H1 (cell line): ENCODE results near the gene SLC7A6OS. TPM values are rescaled to one million over a fixed set of nuclear protein-coding genes. Genes with fewer than 3 reads are reported as not detected.

Experiments used
- CTCF ChIA-PET: fragments of 300-600 bp; sonication (Branson Sonifier 250); formaldehyde crosslinking; loops from one replicate; lab custom pipeline; 2021; ENCODE audit not compliant: partially characterized antibody; lab: Charles Lee
- POLR2A ChIA-PET: fragments of 300-600 bp; sonication (Branson Sonifier 250); formaldehyde crosslinking; loops from one replicate; lab custom pipeline; 2021; ENCODE audit warnings: inconsistent platforms; ENCODE audit not compliant: partially characterized antibody; lab: Charles Lee
- DNase-seq, 2 experiments: peaks; one replicate each; pipeline versions ENCODE4 v3.0.0 to v3.0.0-alpha.2; 2010 to 2022; ENCODE audit warnings: low spot score in 2 of 2, low read depth in 1 of 2, mixed read lengths in 1 of 2
- FAIRE-seq: peaks from 2 replicates; lab custom pipeline; 2011; peaks lifted over from hg19 to GRCh38; lab: Jason Lieb, UNC
- H2AFZ ChIP-seq: 2 replicates; pipeline ENCODE4 v1.8.1; 2012; ENCODE audit warnings: low read length, inconsistent platforms
- H2AK5ac ChIP-seq: 2 replicates; pipeline ENCODE4 v1.6.1; 2013; ENCODE audit warnings: low read depth, low read length
- H2BK120ac ChIP-seq: replicated peaks from 2 replicates; pipeline ENCODE3; 2013; ENCODE audit warnings: low read depth, low read length, inconsistent platforms
- H2BK12ac ChIP-seq: 2 replicates; pipeline ENCODE4 v1.6.1; 2013; ENCODE audit warnings: low read depth, low read length
- H2BK15ac ChIP-seq: 2 replicates; pipeline ENCODE4 v1.6.1; 2013; ENCODE audit warnings: low read length
- H2BK20ac ChIP-seq: 2 replicates; pipeline ENCODE4 v1.6.1; 2013; ENCODE audit warnings: low read length
- H2BK5ac ChIP-seq: 2 replicates; pipeline ENCODE4 v1.6.1; 2013; ENCODE audit warnings: low read depth, low read length
- H3K14ac ChIP-seq: 2 replicates; pipeline ENCODE4 v1.6.1; 2013; ENCODE audit warnings: inconsistent platforms; ENCODE audit not compliant: insufficient read length
- H3K18ac ChIP-seq: 2 replicates; pipeline ENCODE4 v1.6.1; 2013; ENCODE audit warnings: low read length; ENCODE audit errors: extremely low read depth
- H3K23ac ChIP-seq: 2 replicates; pipeline ENCODE4 v1.6.1; 2013; ENCODE audit warnings: inconsistent platforms; ENCODE audit not compliant: insufficient read length
- H3K23me2 ChIP-seq: 2 replicates; pipeline ENCODE4 v1.6.1; 2013; ENCODE audit warnings: low read depth, low read length
- H3K27ac ChIP-seq: 2 replicates; pipeline ENCODE4 v1.6.1; 2011; ENCODE audit warnings: low read depth, low read length, inconsistent platforms
- H3K27me3 ChIP-seq, 4 experiments: replicated peaks in 1 of 4; 1 replicate in 1 of 4; 2 replicates in 3 of 4; pipeline versions ENCODE4 v1.6.1 to v1.8.1; 2011 to 2013; ENCODE audit warnings: low read length in 3 of 4, mild to moderate bottlenecking in 3 of 4, inconsistent platforms in 2 of 4, mixed read lengths in 2 of 4, moderate library complexity in 1 of 4; ENCODE audit not compliant: control insufficient read depth in 3 of 4, insufficient read depth in 3 of 4; ENCODE audit errors: extremely low read depth in 1 of 4
- H3K36me3 ChIP-seq, 4 experiments: 2 replicates each; pipeline versions ENCODE4 v1.6.1 to v1.8.1; 2011 to 2013; ENCODE audit warnings: mild to moderate bottlenecking in 4 of 4, low read length in 3 of 4, moderate library complexity in 2 of 4, control low read depth in 1 of 4, inconsistent platforms in 1 of 4; ENCODE audit not compliant: insufficient read depth in 4 of 4, control insufficient read depth in 2 of 4
- H3K4ac ChIP-seq: replicated peaks from 2 replicates; pipeline ENCODE3; 2013; ENCODE audit warnings: low read length, low read depth, mixed read lengths, inconsistent platforms; ENCODE audit not compliant: insufficient read length
- H3K4me1 ChIP-seq, 4 experiments: replicated peaks in 1 of 4; 1 replicate in 1 of 4; 2 replicates in 3 of 4; pipeline versions ENCODE4 v1.6.1 to v1.8.1; 2011 to 2013; ENCODE audit warnings: low read length in 3 of 4, inconsistent platforms in 2 of 4, mixed read lengths in 1 of 4; ENCODE audit not compliant: insufficient read depth in 4 of 4, control insufficient read depth in 3 of 4
- H3K4me2 ChIP-seq, 2 experiments: 2 replicates each; pipeline versions ENCODE4 v1.6.1 to v1.8.1; 2011 to 2013; ENCODE audit warnings: low read depth in 2 of 2, low read length in 2 of 2, control low read depth in 1 of 2, inconsistent platforms in 1 of 2, mild to moderate bottlenecking in 1 of 2; ENCODE audit not compliant: insufficient read depth in 1 of 2
- H3K4me3 ChIP-seq, 4 experiments: fragments of 200-600, 300-600 bp in 1 of 4; sonication (generic), shearing (Covaris generic), sonication (Bioruptor Twin) in 1 of 4; 2 replicates each; pipeline versions ENCODE4 v1.5.1 to v1.8.1; 2011 to 2016; ENCODE audit warnings: low read length in 4 of 4, low read depth in 3 of 4, control low read depth in 2 of 4, inconsistent platforms in 2 of 4, mild to moderate bottlenecking in 2 of 4, mixed read lengths in 1 of 4, moderate library complexity in 1 of 4; ENCODE audit not compliant: insufficient read depth in 2 of 4; ENCODE audit errors: extremely low read depth in 1 of 4
- H3K56ac ChIP-seq: replicated peaks from 2 replicates; pipeline ENCODE3; 2013; ENCODE audit warnings: low read depth, mild to moderate bottlenecking, mixed read lengths, low read length, inconsistent platforms; ENCODE audit not compliant: insufficient read length
- H3K79me1 ChIP-seq: 2 replicates; pipeline ENCODE4 v1.6.1; 2013; ENCODE audit warnings: low read depth, low read length, control low read depth
- H3K79me2 ChIP-seq, 2 experiments: 2 replicates each; pipeline versions ENCODE4 v1.6.1 to v1.8.1; 2012 to 2013; ENCODE audit warnings: low read length in 2 of 2, mild to moderate bottlenecking in 2 of 2, inconsistent platforms in 1 of 2; ENCODE audit not compliant: insufficient read depth in 2 of 2, control insufficient read depth in 1 of 2
- H3K9ac ChIP-seq, 4 experiments: replicated peaks in 1 of 4; 1 replicate in 1 of 4; 2 replicates in 3 of 4; pipeline versions ENCODE4 v1.6.1 to v1.8.1; 2011 to 2013; ENCODE audit warnings: low read depth in 3 of 4, low read length in 3 of 4, control low read depth in 2 of 4, mild to moderate bottlenecking in 2 of 4, moderate library complexity in 2 of 4, inconsistent platforms in 1 of 4; ENCODE audit errors: extremely low read depth in 1 of 4
- H3K9me3 ChIP-seq, 2 experiments: 2 replicates each; pipeline versions ENCODE4 v1.6.1 to v1.8.1; 2012 to 2013; ENCODE audit warnings: mild to moderate bottlenecking in 2 of 2, moderate library complexity in 2 of 2, control low read depth in 1 of 2, inconsistent platforms in 1 of 2, low read depth in 1 of 2, low read length in 1 of 2, mixed read lengths in 1 of 2; ENCODE audit not compliant: insufficient read depth in 2 of 2
- H4K20me1 ChIP-seq, 2 experiments: replicated peaks in 1 of 2; 2 replicates each; pipeline versions ENCODE3 to v1.8.1; 2011 to 2013; ENCODE audit warnings: inconsistent platforms in 2 of 2, low read length in 2 of 2, mild to moderate bottlenecking in 1 of 2; ENCODE audit not compliant: insufficient read depth in 2 of 2, control insufficient read depth in 1 of 2
- H4K5ac ChIP-seq: 2 replicates; pipeline ENCODE4 v1.6.1; 2013; ENCODE audit warnings: low read length, low read depth, mixed read lengths, inconsistent platforms; ENCODE audit not compliant: insufficient read length
- H4K8ac ChIP-seq: 2 replicates; pipeline ENCODE4 v1.8.0; 2013; ENCODE audit warnings: mild to moderate bottlenecking, moderate library complexity, low read length, inconsistent platforms; ENCODE audit not compliant: insufficient read depth; ENCODE audit errors: extremely low read depth
- H4K91ac ChIP-seq: replicated peaks from 2 replicates; pipeline ENCODE3; 2013; ENCODE audit warnings: low read length, mixed read lengths, inconsistent platforms; ENCODE audit not compliant: insufficient read length
- CBX5 ChIP-seq: fragments of 300-800, 300-1000 bp; sonication (generic); IDR thresholded peaks from 2 replicates; pipeline ENCODE4 v1.7.1; 2016; ENCODE audit warnings: antibody characterized with exemption, low read length, low read depth
- CHD2 ChIP-seq: IDR thresholded peaks from 2 replicates; pipeline ENCODE4 v1.6.1; 2012; ENCODE audit warnings: low read length, improper control_type of control experiment
- GABPA ChIP-seq: IDR thresholded peaks from 2 replicates; pipeline ENCODE4 v1.6.1; 2011; ENCODE audit warnings: mild to moderate bottlenecking, low read length, moderate library complexity, borderline replicate concordance; ENCODE audit not compliant: insufficient read depth
- GTF2F1 ChIP-seq: IDR thresholded peaks from 2 replicates; pipeline ENCODE4 v1.6.1; 2012; ENCODE audit warnings: low read depth, low read length, improper control_type of control experiment, borderline replicate concordance
- HDAC6 ChIP-seq: IDR thresholded peaks from one replicate; pipeline ENCODE4 v1.7.1; 2012; ENCODE audit warnings: low read depth, mild to moderate bottlenecking, inconsistent platforms, low read length, moderate library complexity
- JUN ChIP-seq: IDR thresholded peaks from 2 replicates; pipeline ENCODE4 v1.6.1; 2011; ENCODE audit warnings: low read depth, mild to moderate bottlenecking, improper control_type of control experiment, low read length
- NRF1 ChIP-seq: IDR thresholded peaks from 2 replicates; pipeline ENCODE4 v1.6.1; 2011; ENCODE audit warnings: mild to moderate bottlenecking, low read depth, low read length, improper control_type of control experiment
- PHF8 ChIP-seq: fragments of 200-600 bp; sonication (generic); conservative IDR thresholded peaks from 2 replicates; pipeline ENCODE4 v1.7.1; 2012; ENCODE audit warnings: low read depth, mild to moderate bottlenecking, inconsistent platforms, low read length, moderate library complexity
- POLR2A ChIP-seq, 2 experiments: IDR thresholded peaks; 1 replicate in 1 of 2; 2 replicates in 1 of 2; pipeline ENCODE4 v1.6.1; 2011; ENCODE audit warnings: low read depth in 2 of 2, low read length in 2 of 2, mild to moderate bottlenecking in 2 of 2; ENCODE audit errors: control extremely low read depth in 1 of 2
- RAD21 ChIP-seq, 2 experiments: IDR thresholded peaks in 1 of 2; conservative IDR thresholded peaks in 1 of 2; 2 replicates each; pipeline ENCODE4 v1.6.1; 2011; ENCODE audit warnings: low read depth in 2 of 2, low read length in 2 of 2, improper control_type of control experiment in 1 of 2, inconsistent platforms in 1 of 2, mild to moderate bottlenecking in 1 of 2, moderate library complexity in 1 of 2
- SRF ChIP-seq: IDR thresholded peaks from 2 replicates; pipeline ENCODE4 v1.6.1; 2011; ENCODE audit warnings: mild to moderate bottlenecking, low read depth, low read length, moderate library complexity
- TAF7 ChIP-seq: optimal IDR thresholded peaks from 2 replicates; pipeline ENCODE3; 2011; ENCODE audit warnings: low read depth, mild to moderate bottlenecking, inconsistent platforms, low read length, moderate library complexity, borderline replicate concordance
- TBP ChIP-seq: IDR thresholded peaks from 2 replicates; pipeline ENCODE4 v1.6.1; 2011; ENCODE audit warnings: low read depth, low read length, improper control_type of control experiment
- WGBS, 2 experiments: shearing (Covaris generic) in 1 of 2; methylation state at CpG; one replicate each; pipeline versions ENCODE4 v1.1.6 to v1.1.7; 2013 to 2015; ENCODE audit warnings: low lambda C conversion rate in 2 of 2, mixed read lengths in 2 of 2, inconsistent platforms in 1 of 2, low coverage in 1 of 2, missing lambda C conversion rate in 1 of 2; ENCODE audit not compliant: insufficient replicate concordance in 2 of 2, insufficient coverage in 1 of 2, insufficient read length in 1 of 2; ENCODE audit errors: extremely low coverage in 1 of 2, missing lambda C conversion rate in 1 of 2; 5-methylcytosine and 5-hydroxymethylcytosine counted together
- polyA plus RNA-seq, 7 experiments: library from polyadenylated mRNA; depleted of rRNA in 3 of 7; stranded (reverse) in 5 of 7; unstranded in 2 of 7; fragments of >200 nt in 5 of 7; fragments of 200-250 nt in 2 of 7; gene quantifications; 1 replicate in 5 of 7; 2 replicates in 1 of 7; 4 replicates in 1 of 7; pipeline versions ENCODE4 v1.2.1 to v1.2.3, GENCODE V29; 2011 to 2013; ENCODE audit warnings: missing spikeins in 2 of 7, mixed read lengths in 2 of 7
- total RNA-seq: library from RNA; stranded (reverse); fragmentation: NEBNext Ultra II Directional; extraction: Animal tissue kit (Norgen Biotek cat#: 25700); gene quantifications from 2 replicates; pipeline ENCODE4 v1.2.1, GENCODE V29; 2021

The SLC7A6OS gene
- total and polyA plus RNA-seq, 2 of the 8 experiments (the other 6 are each of a cell fraction or from before 2014, with no cell fraction given): 7.3 to 21.3 TPM

- Histone ChIP-seq H3K27me3 (no peaks in the 10 kb centered on the region), H2BK15ac (no peak overlapping the region), H2AK5ac (no peak overlapping the region), H3K9ac (no peak overlapping the region), H3K36me3 (peaks cover 6 to 37% (median 18%) of the 10 kb centered on the region in 4 experiments; a peak in 7 of 8 replicates), H4K20me1 (peaks cover 0 to 11% of the 10 kb centered on the region in 2 experiments), H2BK20ac (no peak overlapping the region), H3K4me3 (no peak overlapping the region), H3K27ac (no peak overlapping the region), H3K4ac (no peak overlapping the region), H2BK12ac (no peak overlapping the region), H2BK5ac (0 out of 2 replicates have a peak overlapping the region, but pooled peaks have one; percentile 16), H3K14ac (no peak overlapping the region), H3K23ac (no peak overlapping the region), H3K23me2 (no peaks in the 10 kb centered on the region), H3K4me2 (no peak overlapping the region), H2AFZ (no peak overlapping the region), H3K56ac (no peak overlapping the region), H2BK120ac (no peak overlapping the region), H3K4me1 (no peaks in the 10 kb centered on the region), H3K79me2 (no peaks in the 10 kb centered on the region), H4K8ac (no peak overlapping the region), H4K5ac (no peak overlapping the region), H3K18ac (no peak overlapping the region), H3K9me3 (no peaks in the 10 kb centered on the region), H4K91ac (no peak overlapping the region), H3K79me1 (no peaks in the 10 kb centered on the region)
- FAIRE-seq (no peak), DNase-seq (no peak)
- ChIA-PET POLR2A (interaction anchor here (1.2 to 1.6 kb wide), 3 partner anchors 10 to 22 kb away, joined by 3 to 6 read pairs (median 4); no protein-coding TSS in a partner anchor), CTCF (interaction anchor here (0.6 to 6.2 kb wide), 28 partner anchors 10 to 179 kb away, joined by 3 to 95 read pairs (median 5); partner anchors contain the start of genes PLA2G15, PRMT7, SLC7A6 and SLC7A6OS)
- WGBS, 2 experiments: 96% methylated on average over 26 of the region's 28 CpGs; no CpG with 5 or more reads in 1 of the 2 experiments
- TF ChIP-seq NRF1 (no peak), CBX5 (no peak), SRF (no peak), CHD2 (no peak), TAF7 (no peak), POLR2A (IDR thresholded peaks at IDR 0.05; ENCODE audit: control extremely low read depth in 1 of 2, low read depth in 2 of 2, low read length in 2 of 2) (no peak), RAD21 (IDR thresholded peaks at IDR 0.05 in 1 of 2, conservative IDR thresholded peaks at IDR 0.05 in 1 of 2; ENCODE audit: low read depth in 2 of 2, low read length in 2 of 2) (no peak), TBP (no peak), PHF8 (no peak), HDAC6 (no peak), GABPA (no peak), JUN (no peak), GTF2F1 (no peak)
Measured at GRCh38 chr16:68356249-68356918, 45.6 kb upstream of the SLC7A6OS start.
